Astrocyte of the cerebellum (primary cell): Measurements from ENCODE around the gene EHBP1L1.

Experiments
- DNase-seq: peaks from one replicate; pipeline ENCODE4 v3.0.0-alpha.2; 2011; ENCODE audit warnings: low read depth
- H3K4me3 ChIP-seq: 2 replicates; pipeline ENCODE4 v1.5.1; 2011; ENCODE audit warnings: mild to moderate bottlenecking, low read depth, low read length, moderate library complexity
- CTCF ChIP-seq: IDR thresholded peaks from 2 replicates; pipeline ENCODE4 v1.5.1; 2012; ENCODE audit warnings: low read length, low read depth, moderate library complexity, mild to moderate bottlenecking; ENCODE audit errors: missing control alignments
- in situ Hi-C: cut with HindIII; loops from 2 replicates; pipeline ENCODE4 v1.10.0; 2017; ENCODE audit warnings: low sequenced_read_pairs

Gene EHBP1L1

GRCh38 chr11:65572356-65573051 is 3.3 kb upstream of the EHBP1L1 start, which contains the start of gene FAM89B:
TSS of gene FAM89B (plus strand) at chr11:65572538. CDS start at chr11:65572670, 132 bp downstream.
- peak; percentile 66 for DNase-seq
- peak within 1 kb of the TSS; percentile 91 for H3K4me3 ChIP-seq
- no peak for TF ChIP-seq CTCF
- in situ Hi-C loops: no loop called here

DNA sequence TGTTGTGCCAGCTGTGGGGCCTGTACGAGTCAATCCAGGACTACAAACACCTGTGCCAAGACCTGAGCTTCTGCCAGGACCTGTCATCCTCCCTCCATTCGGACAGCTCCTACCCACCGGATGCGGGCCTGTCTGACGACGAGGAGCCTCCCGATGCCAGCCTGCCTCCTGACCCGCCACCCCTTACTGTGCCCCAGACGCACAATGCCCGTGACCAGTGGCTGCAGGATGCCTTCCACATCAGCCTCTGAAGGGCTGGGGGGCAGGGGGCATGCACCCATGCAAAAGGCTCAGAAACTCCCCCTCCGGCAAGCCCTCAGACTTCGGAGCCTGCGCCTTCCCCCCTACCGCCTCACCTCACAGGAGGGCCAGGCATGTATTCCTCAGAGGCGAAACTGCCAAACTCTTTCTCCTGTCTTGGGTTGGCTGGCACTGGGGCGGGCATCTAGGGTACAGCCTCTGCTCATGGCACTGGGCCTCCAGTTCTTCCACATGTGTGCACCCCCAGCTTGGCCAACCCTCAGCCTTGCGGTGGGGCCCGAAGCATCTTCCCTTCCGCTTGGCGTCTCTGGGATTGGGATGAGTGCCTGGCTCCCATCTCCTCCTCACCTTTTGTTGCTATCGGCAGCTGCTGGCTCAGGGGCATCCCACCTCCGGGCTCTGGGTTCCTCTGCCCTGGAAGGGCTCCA is 2.3 kb upstream of the EHBP1L1 start:
- no peak for DNase-seq
- peak overlapping the region; percentile 91 for H3K4me3 ChIP-seq
- no peak for TF ChIP-seq CTCF
- in situ Hi-C loops: no loop called here

DNA sequence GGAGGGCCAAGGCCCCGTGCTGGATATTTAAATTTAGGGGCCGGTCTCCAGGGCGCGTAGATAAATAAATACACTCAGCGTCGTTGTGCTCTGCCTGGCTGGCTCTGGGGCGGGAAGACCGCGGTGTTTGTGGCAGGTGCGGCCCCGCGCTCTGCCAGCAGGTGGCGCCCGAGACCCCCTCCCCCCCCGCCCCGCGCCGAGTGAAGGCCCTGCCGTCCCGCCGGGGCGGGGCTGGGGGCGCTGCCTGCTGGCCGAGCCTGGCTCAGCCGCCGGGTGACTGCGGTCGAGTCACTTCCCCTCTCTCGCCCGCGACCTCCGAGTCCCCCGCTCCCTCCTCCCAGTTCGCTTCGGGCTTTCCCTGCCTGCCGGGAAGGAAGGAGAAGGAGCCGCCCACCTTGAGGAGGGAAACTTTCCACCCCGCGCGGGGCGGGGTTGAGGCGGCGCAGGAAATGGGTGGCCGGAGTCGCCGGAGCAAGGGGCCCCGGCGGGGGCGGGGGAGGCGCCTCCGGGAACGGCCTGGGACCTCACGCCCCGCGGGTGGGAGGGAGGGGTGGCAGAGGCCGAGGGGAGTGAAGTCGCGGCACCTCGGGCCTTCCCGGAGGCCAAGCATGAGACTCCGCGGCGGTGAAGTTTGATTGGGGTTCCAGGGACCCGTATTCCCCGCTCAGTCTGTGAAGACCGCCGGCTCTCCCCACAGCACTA is 1.6 kb upstream of the EHBP1L1 start:
- peak; percentile 59 for TF ChIP-seq CTCF

GRCh38 chr11:65574811-65575567 is 864 bp upstream of the EHBP1L1 start:
- peak overlapping the region; percentile 91 for H3K4me3 ChIP-seq
- in situ Hi-C loops: no loop called here
- no peak for TF ChIP-seq CTCF
- DNase-seq: no peak

More for the DNA sequence above, 1.6 kb upstream of the EHBP1L1 start:
- H3K4me3 ChIP-seq: peak overlapping the region; percentile 91
- in situ Hi-C loops: no loop called here
- DNase-seq: peak; percentile 79

DNA sequence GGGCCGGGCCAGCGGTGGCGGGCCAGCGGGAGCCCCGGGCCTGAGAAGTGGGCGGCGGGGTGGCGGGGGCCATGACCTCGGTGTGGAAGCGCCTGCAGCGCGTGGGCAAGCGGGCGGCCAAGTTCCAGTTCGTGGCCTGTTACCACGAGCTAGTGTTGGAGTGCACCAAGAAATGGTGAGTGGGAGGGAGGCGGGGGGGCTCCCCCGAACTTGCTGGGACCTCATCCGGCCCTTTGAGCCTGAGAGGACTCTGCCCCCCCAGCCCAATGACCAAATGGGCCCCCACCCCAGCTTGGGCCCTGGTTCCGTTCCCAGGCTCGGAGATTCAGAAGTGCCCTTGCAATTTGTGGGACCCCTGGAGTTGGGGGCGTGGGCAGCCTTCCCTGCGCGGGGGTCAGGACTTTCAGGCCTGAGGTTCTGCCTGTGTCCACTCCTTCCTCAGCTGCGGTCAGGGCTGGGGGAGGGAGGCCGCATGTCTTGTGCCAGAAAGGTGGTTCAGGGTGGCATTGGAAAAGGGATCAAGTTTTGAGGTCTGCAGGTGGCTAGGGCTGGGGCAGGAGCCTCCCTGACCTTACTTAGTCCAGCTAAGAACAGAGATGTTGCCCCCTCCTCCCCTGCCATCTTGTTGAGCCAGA is 496 bp downstream of the EHBP1L1 start:
- DNase-seq: no peak
- TF ChIP-seq CTCF: no peak
- in situ Hi-C loops: no loop called here
- H3K4me3 ChIP-seq: peak overlapping the region; percentile 48
